Measurements from ENCODE around the gene AK9.

DNA sequence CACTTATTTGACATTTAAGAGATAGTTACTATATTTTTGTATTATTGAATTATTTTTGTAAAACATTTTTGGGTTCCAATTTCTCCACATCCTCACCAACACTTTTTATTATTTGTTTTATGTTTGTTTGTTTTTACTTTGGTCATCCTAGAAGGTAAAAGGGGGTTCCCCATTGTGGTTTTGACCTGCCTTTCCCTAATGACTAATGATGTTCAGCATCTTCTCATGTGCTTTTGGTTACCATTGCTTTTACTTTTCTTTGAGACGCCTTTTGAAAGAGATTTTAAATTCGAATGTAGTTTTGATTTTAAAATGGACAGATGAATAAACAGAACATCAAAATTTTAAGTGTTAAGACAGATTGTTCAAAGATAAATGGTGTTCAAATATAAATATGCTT lies 46.9 kb downstream of the AK9 start:
- TF ChIP-seq POLR2AphosphoS5 (IDR thresholded peaks at IDR 0.05; ENCODE audit: borderline replicate concordance, low read depth, low read length) (no peak), FOXP2 (optimal IDR thresholded peaks at IDR 0.05; ENCODE audit: control extremely low read depth, extremely low read length, insufficient read depth) (no peak), EZH2 (IDR thresholded peaks at IDR 0.05) (no peak)

Data from SK-N-MC (cell line).